Subcutaneous abdominal adipose tissue (tissue), 5 donors: ENCODE measurements around the gene MYBPC1.
"Not testable (repeated sequence)": the region's sequence is repeated elsewhere in the genome, so short reads cannot be mapped to it uniquely, and the experiment has no call there.

ENCODE experiments used
- H3K27ac ChIP-seq: one replicate; pipeline ENCODE4 v1.7.0; 2013; ENCODE audit warnings: low read depth, mild to moderate bottlenecking, inconsistent platforms, low read length, moderate library complexity
- H3K27me3 ChIP-seq, 5 donors: one replicate each; pipeline ENCODE4 v1.7.0; 2013; ENCODE audit warnings: low read length in 5 of 5, inconsistent platforms in 1 of 5; ENCODE audit not compliant: control insufficient read depth in 5 of 5, insufficient read depth in 4 of 5
- H3K36me3 ChIP-seq, 5 donors: one replicate each; pipeline ENCODE4 v1.7.0; 2013; ENCODE audit warnings: low read length in 5 of 5; ENCODE audit not compliant: control insufficient read depth in 5 of 5, insufficient read depth in 5 of 5
- H3K4me1 ChIP-seq, 5 donors: one replicate each; pipeline ENCODE4 v1.7.0; 2013; ENCODE audit warnings: low read length in 5 of 5, mild to moderate bottlenecking in 3 of 5, moderate library complexity in 1 of 5; ENCODE audit not compliant: control insufficient read depth in 5 of 5, insufficient read depth in 5 of 5
- H3K4me3 ChIP-seq, 5 donors: one replicate each; pipeline ENCODE4 v1.7.0; 2013; ENCODE audit warnings: low read length in 5 of 5, low read depth in 1 of 5
- H3K9ac ChIP-seq, 5 donors: one replicate each; pipeline ENCODE4 v1.7.0; 2013; ENCODE audit warnings: low read length in 5 of 5, mild to moderate bottlenecking in 4 of 5, moderate library complexity in 3 of 5
- H3K9me3 ChIP-seq, 5 donors: one replicate each; pipeline ENCODE4 v1.7.0; 2013; ENCODE audit warnings: low read length in 5 of 5; ENCODE audit not compliant: control insufficient read depth in 5 of 5
- donor health status: healthy.
- donor health status: healthy.
- donor health status: healthy.
- donor health status: healthy.
- donor health status: healthy.

MYBPC1 gene

GRCh38 chr12:101667591-101667990 is 72.8 kb downstream of the MYBPC1 start:
- Histone ChIP-seq H3K4me1 (peaks cover 0 to 10% (median 2%) of the 10 kb centered on the region in 5 donors), H3K9ac (no peak overlapping the region), H3K9me3 (no peaks in the 10 kb centered on the region), H3K4me3 (no peak overlapping the region), H3K27me3 (peaks cover 0 to 3% (median 2%) of the 10 kb centered on the region in 5 donors), H3K36me3 (no peaks in the 10 kb centered on the region), H3K27ac (no peak overlapping the region)

- Histone ChIP-seq H3K9me3 (no peaks in the 10 kb centered on the region), H3K27me3 (peaks cover 0 to 3% (median 2%) of the 10 kb centered on the region in 5 donors), H3K4me1 (peaks cover 0 to 10% (median 2%) of the 10 kb centered on the region in 5 donors), H3K9ac (no peak overlapping the region), H3K36me3 (no peaks in the 10 kb centered on the region), H3K4me3 (no peak overlapping the region), H3K27ac (no peak overlapping the region)
Observed at GRCh38 chr12:101670007-101670671, 75.4 kb downstream of the MYBPC1 start.

- Histone ChIP-seq H3K36me3 (no peaks in the 10 kb centered on the region), H3K4me1 (peaks cover 0 to 10% (median 2%) of the 10 kb centered on the region in 5 donors), H3K9me3 (no peaks in the 10 kb centered on the region), H3K9ac (no peak overlapping the region), H3K27ac (no peak overlapping the region), H3K4me3 (no peak overlapping the region), H3K27me3 (peaks cover 0 to 2% (median 0%) of the 10 kb centered on the region in 5 donors)
Observed at GRCh38 chr12:101671157-101671791, 76.5 kb downstream of the MYBPC1 start.

- no peaks in the 10 kb centered on the region for H3K36me3 ChIP-seq
- H3K9me3 ChIP-seq = no peaks in the 10 kb centered on the region
- no peak overlapping the region for H3K27ac ChIP-seq
- peaks cover 0 to 10% (median 2%) of the 10 kb centered on the region in 5 donors for H3K4me1 ChIP-seq
- no peaks in the 10 kb centered on the region for H3K27me3 ChIP-seq
- no peak overlapping the region for H3K4me3 ChIP-seq
- H3K9ac ChIP-seq = no peak overlapping the region
Observed at GRCh38 chr12:101671833-101672232, 77.1 kb downstream of the MYBPC1 start.

GRCh38 chr12:101675555-101675954 is 80.8 kb downstream of the MYBPC1 start:
- Histone ChIP-seq H3K27ac (no peak overlapping the region), H3K27me3 (no peaks in the 10 kb centered on the region), H3K9me3 (no peaks in the 10 kb centered on the region), H3K9ac (no peak overlapping the region), H3K36me3 (no peaks in the 10 kb centered on the region), H3K4me1 (peaks cover 0 to 5% (median 2%) of the 10 kb centered on the region in 5 donors), H3K4me3 (no peak overlapping the region)

GRCh38 chr12:101676497-101676896 is 81.7 kb downstream of the MYBPC1 start:
- not testable (repeated sequence) for H3K4me3 ChIP-seq, H3K27me3 ChIP-seq, H3K27ac ChIP-seq, H3K9ac ChIP-seq, H3K9me3 ChIP-seq, H3K36me3 ChIP-seq, H3K4me1 ChIP-seq

- Histone ChIP-seq H3K9ac (no peak overlapping the region), H3K4me3 (no peak overlapping the region), H3K27ac (no peak overlapping the region), H3K4me1 (no peaks in the 10 kb centered on the region), H3K9me3 (no peaks in the 10 kb centered on the region), H3K27me3 (no peaks in the 10 kb centered on the region), H3K36me3 (no peaks in the 10 kb centered on the region)
Observed at GRCh38 chr12:101678081-101678480, 83.3 kb downstream of the MYBPC1 start.

- no peak overlapping the region for H3K27ac ChIP-seq
- H3K9ac ChIP-seq = no peak overlapping the region
- no peaks in the 10 kb centered on the region for H3K36me3 ChIP-seq
- no peaks in the 10 kb centered on the region for H3K4me1 ChIP-seq
- H3K9me3 ChIP-seq = no peaks in the 10 kb centered on the region
- no peak overlapping the region for H3K4me3 ChIP-seq
- no peaks in the 10 kb centered on the region for H3K27me3 ChIP-seq
Observed at GRCh38 chr12:101680240-101680639, 85.5 kb downstream of the MYBPC1 start.

GRCh38 chr12:101680647-101681046 is 85.9 kb downstream of the MYBPC1 start:
- no peaks in the 10 kb centered on the region for H3K9me3 ChIP-seq
- no peak overlapping the region for H3K27ac ChIP-seq
- H3K36me3 ChIP-seq = no peaks in the 10 kb centered on the region
- no peaks in the 10 kb centered on the region for H3K4me1 ChIP-seq
- H3K27me3 ChIP-seq = no peaks in the 10 kb centered on the region
- no peak overlapping the region for H3K9ac ChIP-seq
- H3K4me3 ChIP-seq = no peak overlapping the region

- not testable (repeated sequence) for H3K36me3 ChIP-seq, H3K4me3 ChIP-seq, H3K9me3 ChIP-seq, H3K9ac ChIP-seq, H3K4me1 ChIP-seq, H3K27me3 ChIP-seq, H3K27ac ChIP-seq
Observed at GRCh38 chr12:101681627-101682026, 86.9 kb downstream of the MYBPC1 start.
